Omental fat pad (tissue), 4 donors: ENCODE measurements around the gene LSM7. TPM values are rescaled to one million over a fixed set of nuclear protein-coding genes. Genes with fewer than 3 reads are reported as not detected.

Experiments
- ATAC-seq: fragments of 150-250 bp; one replicate; pipeline ENCODE4 v1.9.1; 2016; ENCODE audit warnings: mild to moderate bottlenecking, moderate library complexity; ENCODE audit not compliant: low FRiP score
- DNase-seq: peaks from one replicate; pipeline ENCODE4 v3.0.0-alpha.2; 2019; ENCODE audit warnings: low spot score
- total RNA-seq, 4 donors: library from RNA; depleted of rRNA; stranded (reverse); fragments of >200 nt; gene quantifications; one replicate each; pipeline ENCODE4 v1.1.0, GENCODE V29; 2016
- TF ChIP-seq, protein P1 (sequence below), 3 donors: fragments of 450-650 bp; IDR thresholded peaks; one replicate each; pipeline ENCODE4 v1.5.1; 2016 to 2017; ENCODE audit warnings: antibody characterized with exemption in 3 of 3, mild to moderate bottlenecking in 3 of 3, moderate library complexity in 2 of 3

Gene LSM7
- total RNA-seq, 4 donors from 2014 or later, result 101 to 142 (median 115) TPM

DNA sequence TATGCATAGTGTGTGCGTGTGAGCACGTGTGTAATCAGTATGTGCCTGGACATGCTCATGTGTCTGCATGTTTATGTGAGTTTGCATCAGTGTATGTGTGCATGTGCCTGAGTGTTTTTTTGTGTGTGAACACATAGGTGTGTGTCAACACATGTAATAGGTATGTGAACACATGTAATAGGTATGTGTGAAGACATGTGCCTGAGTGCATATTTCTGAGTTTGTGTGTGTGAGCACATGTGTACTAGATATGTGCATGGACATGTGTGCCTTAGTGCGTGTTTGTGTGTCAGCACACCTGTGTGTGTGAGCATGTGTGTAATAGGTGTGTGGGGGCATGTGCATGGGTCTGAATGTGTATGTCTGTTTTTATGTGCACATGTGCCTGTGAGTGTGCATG, 7.5 kb upstream of the LSM7 start:
- TF ChIP-seq, protein P1, sequence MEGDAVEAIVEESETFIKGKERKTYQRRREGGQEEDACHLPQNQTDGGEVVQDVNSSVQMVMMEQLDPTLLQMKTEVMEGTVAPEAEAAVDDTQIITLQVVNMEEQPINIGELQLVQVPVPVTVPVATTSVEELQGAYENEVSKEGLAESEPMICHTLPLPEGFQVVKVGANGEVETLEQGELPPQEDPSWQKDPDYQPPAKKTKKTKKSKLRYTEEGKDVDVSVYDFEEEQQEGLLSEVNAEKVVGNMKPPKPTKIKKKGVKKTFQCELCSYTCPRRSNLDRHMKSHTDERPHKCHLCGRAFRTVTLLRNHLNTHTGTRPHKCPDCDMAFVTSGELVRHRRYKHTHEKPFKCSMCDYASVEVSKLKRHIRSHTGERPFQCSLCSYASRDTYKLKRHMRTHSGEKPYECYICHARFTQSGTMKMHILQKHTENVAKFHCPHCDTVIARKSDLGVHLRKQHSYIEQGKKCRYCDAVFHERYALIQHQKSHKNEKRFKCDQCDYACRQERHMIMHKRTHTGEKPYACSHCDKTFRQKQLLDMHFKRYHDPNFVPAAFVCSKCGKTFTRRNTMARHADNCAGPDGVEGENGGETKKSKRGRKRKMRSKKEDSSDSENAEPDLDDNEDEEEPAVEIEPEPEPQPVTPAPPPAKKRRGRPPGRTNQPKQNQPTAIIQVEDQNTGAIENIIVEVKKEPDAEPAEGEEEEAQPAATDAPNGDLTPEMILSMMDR (IDR thresholded peaks at IDR 0.05), result no peak
- no peak for DNase-seq
- no peak for ATAC-seq

DNA sequence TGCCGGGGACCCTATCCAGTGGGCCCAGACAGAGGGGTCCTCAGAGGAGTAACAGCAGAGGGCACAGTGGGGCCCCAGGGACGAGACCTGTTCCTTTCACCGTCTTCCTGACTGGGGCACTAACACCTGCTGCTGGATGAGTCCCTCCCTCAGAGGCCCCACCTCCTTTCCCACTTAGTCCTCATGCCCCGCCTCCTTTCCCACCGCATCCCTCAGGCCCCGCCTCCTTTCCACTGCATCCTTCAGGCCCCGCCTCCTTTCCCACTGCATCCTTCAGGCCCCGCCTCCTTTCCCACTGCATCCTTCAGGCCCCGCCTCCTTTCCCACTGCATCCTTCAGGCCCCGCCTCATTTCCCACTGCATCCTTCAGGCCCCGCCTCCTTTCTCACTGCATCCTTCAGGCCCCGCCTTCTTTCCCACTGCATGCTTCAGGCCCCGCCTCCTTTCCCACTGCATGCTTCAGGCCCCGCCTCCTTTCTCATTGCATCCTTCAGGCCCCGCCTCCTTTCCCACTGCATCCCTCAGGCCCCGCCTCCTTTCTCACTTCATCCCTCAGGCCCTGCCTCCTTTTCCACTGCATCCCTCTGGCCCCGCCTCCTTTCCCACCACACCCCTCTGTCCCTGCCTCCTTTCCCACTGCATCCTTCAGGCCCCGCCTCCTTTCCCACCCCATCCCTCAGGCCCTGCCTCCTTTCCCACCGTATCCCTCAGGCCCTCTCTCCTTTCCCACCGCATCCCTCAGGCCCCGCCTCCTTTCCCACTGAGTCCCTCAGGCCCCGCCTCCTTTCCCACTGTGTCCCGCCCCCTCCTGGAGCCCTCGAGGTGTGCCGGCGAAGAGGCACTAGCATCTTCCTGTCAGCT, 6.8 kb upstream of the LSM7 start:
- TF ChIP-seq, protein P1 (IDR thresholded peaks at IDR 0.05), result no peak
- DNase-seq (no peak), ATAC-seq (no peak)

DNA sequence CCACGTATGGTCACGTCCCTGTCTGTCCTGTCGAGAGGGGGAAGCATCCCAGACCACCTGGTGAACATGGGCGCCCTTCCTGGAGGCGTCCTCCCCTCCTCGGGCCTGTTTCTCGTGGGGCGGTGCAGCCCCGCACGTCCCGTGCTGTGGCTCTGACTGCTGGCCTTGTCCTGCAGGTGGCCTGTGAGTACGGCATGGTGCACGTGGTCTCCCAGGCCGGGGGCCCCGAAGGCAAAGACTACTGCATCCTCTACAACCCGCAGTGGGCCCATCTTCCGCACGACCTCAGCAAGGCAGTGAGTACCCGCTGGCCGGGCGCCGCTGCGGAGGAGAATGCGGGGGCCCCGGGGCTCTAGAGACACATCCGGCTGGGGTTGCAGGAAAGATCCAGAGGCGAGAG, 6.0 kb upstream of the LSM7 start:
- TF ChIP-seq, protein P1 (IDR thresholded peaks at IDR 0.05), result no peak
- DNase-seq (no peak), ATAC-seq (no peak)

DNA sequence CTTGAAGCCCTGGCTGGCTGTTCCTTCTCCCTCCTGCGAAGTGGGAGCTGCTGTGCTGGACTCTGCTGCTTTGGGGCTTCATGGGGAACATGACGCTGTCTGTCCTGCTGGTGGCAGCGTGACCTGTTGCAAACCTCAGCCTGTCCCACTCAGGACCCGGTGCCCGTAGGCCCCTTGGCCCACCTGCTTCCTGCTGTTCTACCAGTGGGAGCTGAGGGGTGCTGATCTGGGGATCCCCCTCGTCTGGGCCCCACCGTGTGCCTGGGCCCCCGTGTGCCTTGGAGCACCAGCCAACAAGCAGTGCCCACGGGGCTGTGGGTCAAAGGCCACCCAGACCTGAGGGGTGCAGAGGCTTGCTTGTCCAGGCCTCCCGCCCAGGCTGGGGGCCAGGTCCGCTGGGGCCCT, 5.4 kb upstream of the LSM7 start:
- TF ChIP-seq, protein P1 (IDR thresholded peaks at IDR 0.05), result no peak
- ATAC-seq, result no peak

DNA sequence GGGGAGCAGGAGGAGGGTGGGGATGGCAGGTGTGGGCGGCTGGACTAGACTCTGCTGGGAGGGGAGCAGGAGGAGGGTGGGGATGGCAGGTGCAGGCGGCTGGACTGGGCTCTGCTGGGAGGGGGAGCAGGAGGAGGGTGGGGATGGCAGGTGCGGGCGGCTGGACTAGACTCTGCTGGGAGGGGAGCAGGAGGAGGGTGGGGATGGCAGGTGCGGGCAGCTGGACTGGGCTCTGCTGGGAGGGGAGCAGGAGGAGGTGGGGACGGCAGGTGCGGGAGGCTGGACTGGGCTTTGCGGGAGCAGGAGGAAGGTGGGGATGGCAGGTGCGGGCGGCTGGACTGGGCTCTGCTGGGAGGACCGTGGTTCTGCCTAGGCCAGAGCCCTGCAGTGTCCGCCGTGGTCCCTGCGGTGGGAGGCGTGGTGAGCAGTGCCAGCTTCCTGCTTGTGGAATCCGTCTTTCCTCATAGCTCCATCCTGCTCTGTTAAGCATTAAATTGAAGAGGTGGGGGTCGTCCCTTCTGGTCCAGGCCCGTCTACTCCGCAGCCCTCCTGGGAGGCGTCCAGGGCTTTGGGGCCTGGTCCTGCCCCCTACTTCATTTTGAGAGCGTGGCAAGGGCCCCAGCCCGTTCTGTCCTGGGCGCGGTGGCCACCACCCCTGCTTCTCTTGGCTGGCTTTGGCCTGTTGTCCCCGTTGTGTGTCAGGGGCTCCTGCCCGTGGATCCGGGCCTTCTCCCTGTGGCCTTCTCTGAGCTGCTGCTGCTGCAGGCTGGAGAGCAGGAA, 4.8 kb upstream of the LSM7 start:
- no peak for ATAC-seq
- TF ChIP-seq, protein P1 (IDR thresholded peaks at IDR 0.05), result no peak
- no peak for DNase-seq

More for the DNA sequence above, 5.4 kb upstream of the LSM7 start:
- DNase-seq, result no peak

DNA sequence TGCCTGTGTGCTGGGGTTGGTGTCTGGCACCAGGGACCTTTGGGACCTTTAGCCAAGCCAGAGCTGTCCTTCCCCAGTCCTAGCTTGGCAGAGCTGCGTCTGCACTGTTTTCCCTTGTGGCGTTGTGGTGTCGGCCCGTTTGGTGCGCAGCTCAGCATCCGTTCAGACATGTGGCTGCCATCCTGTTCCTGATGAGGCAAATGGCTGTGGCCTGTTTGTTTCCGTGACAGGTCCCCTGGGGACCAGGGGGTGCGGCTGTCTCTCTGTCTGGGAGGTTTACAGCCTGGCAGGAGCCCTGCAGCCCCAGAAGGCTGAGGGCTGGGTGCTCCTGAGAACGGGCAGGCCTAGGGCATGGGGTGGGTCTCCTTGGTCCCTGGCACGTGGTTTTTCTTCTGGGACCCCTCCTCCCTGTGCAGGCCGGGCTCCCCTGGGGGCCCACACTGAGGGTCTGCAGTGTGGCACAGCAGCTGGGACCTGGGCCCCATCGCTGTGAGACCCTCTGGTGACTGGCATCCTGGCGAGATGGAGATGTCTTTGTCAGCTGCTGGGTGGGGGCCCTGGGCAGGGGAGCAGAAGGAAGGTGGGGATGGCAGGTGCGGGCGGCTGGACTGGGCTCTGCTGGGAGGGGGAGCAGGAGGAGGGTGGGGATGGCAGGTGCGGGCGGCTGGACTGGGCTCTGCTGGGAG, 4.1 kb upstream of the LSM7 start:
- DNase-seq (no peak), ATAC-seq (no peak)
- TF ChIP-seq, protein P1 (IDR thresholded peaks at IDR 0.05), result no peak
